HepG2 (cell line): Measurements from ENCODE around the gene MOB4. TPM values are rescaled to one million over a fixed set of nuclear protein-coding genes. Genes with fewer than 3 reads are reported as not detected.

Experiments used
- ATAC-seq: fragments of 200-7000 bp; cut with Tn5 transposase; 3 replicates; pipeline ENCODE4 v1.9.1; 2020; ENCODE audit warnings: mild to moderate bottlenecking, moderate library complexity
- BruUV-seq: library from RNA; stranded (reverse); fragments of 400-500 nt; replicated peaks from 2 replicates; lab custom pipeline; 2021; lab: Mats Ljungman, UMichigan
- CTCF ChIA-PET: fragments of 300-600 bp; formaldehyde crosslinking; extraction: SDS; loops from one replicate; lab custom pipeline; 2021; ENCODE audit warnings: low total read pairs, inconsistent platforms, low intra/inter-chr PET ratio; lab: Yijun Ruan, JAX
- POLR2A ChIA-PET: fragments of 350-600 bp; sonication (Branson Sonifier 250); formaldehyde crosslinking; loops from one replicate; lab custom pipeline; 2020; ENCODE audit warnings: antibody characterized with exemption, inconsistent platforms; lab: Yijun Ruan, JAX
- DNase-seq: peaks from one replicate; pipeline ENCODE4 v3.0.0-alpha.2; 2015; ENCODE audit warnings: low spot score
- FAIRE-seq: peaks from 3 replicates; lab custom pipeline; 2011; peaks lifted over from hg19 to GRCh38; lab: Jason Lieb, UNC
- H2AFZ ChIP-seq: one replicate; pipeline ENCODE4 v1.6.1; 2011; ENCODE audit warnings: low read length, inconsistent platforms
- H3K27ac ChIP-seq: fragments of 300-600 bp; 3 replicates; pipeline ENCODE4 v1.8.0; 2011; ENCODE audit warnings: mixed run types, mild to moderate bottlenecking, mixed read lengths, low read length, inconsistent platforms; ENCODE audit not compliant: insufficient read depth; ENCODE audit errors: extremely low read length
- H3K27me3 ChIP-seq, 2 experiments: fragments of 200-600 bp in 1 of 2; 2 replicates in 1 of 2; 3 replicates in 1 of 2; pipeline versions ENCODE4 v1.6.0 to v1.8.0; 2011; ENCODE audit warnings: low read length in 2 of 2, mild to moderate bottlenecking in 2 of 2, moderate library complexity in 2 of 2, inconsistent platforms in 1 of 2; ENCODE audit not compliant: insufficient read depth in 2 of 2, control insufficient read depth in 1 of 2
- H3K36me3 ChIP-seq, 2 experiments: fragments of 200-600 bp in 1 of 2; replicated peaks in 1 of 2; 2 replicates in 1 of 2; 3 replicates in 1 of 2; pipeline versions ENCODE4 v1.5.1 to v1.8.0; 2011; ENCODE audit warnings: low read length in 2 of 2, inconsistent platforms in 1 of 2; ENCODE audit not compliant: insufficient read depth in 2 of 2, control insufficient read depth in 1 of 2
- H3K4me1 ChIP-seq: 2 replicates; pipeline ENCODE4 v1.5.1; 2012; ENCODE audit warnings: low read length, inconsistent platforms; ENCODE audit not compliant: insufficient read depth
- H3K4me2 ChIP-seq: 2 replicates; pipeline ENCODE4 v1.6.0; 2011; ENCODE audit warnings: low read depth, low read length, inconsistent platforms
- H3K4me3 ChIP-seq, 3 experiments: fragments of 200-600 bp in 1 of 3; sonication (generic), shearing (Covaris generic) in 1 of 3; replicated peaks in 1 of 3; 2 replicates each; pipeline ENCODE4 v1.5.1; 2011 to 2016; ENCODE audit warnings: low read length in 3 of 3, inconsistent platforms in 2 of 3, low read depth in 2 of 3, mild to moderate bottlenecking in 2 of 3, control low read depth in 1 of 3, mixed read lengths in 1 of 3; ENCODE audit not compliant: insufficient read depth in 1 of 3
- H3K79me2 ChIP-seq: one replicate; pipeline ENCODE4 v1.6.1; 2011; ENCODE audit warnings: low read length, inconsistent platforms; ENCODE audit not compliant: insufficient read depth
- H3K9ac ChIP-seq: 2 replicates; pipeline ENCODE4 v1.6.0; 2011; ENCODE audit warnings: mild to moderate bottlenecking, low read depth, low read length, inconsistent platforms; ENCODE audit not compliant: insufficient read depth
- H3K9me3 ChIP-seq: 2 replicates; pipeline ENCODE4 v1.5.1; 2012; ENCODE audit warnings: mild to moderate bottlenecking, low read length
- H4K20me1 ChIP-seq: 2 replicates; pipeline ENCODE4 v1.6.0; 2011; ENCODE audit warnings: inconsistent platforms, mild to moderate bottlenecking, low read length, moderate library complexity; ENCODE audit not compliant: insufficient read depth
- DMAP1 ChIP-seq: IDR thresholded peaks from 2 replicates; pipeline ENCODE4 v1.6.1; 2016
- HNF4A ChIP-seq: sonication (generic); formaldehyde crosslinking; IDR thresholded peaks from 2 replicates; pipeline ENCODE4 v1.4.0; 2020; ENCODE audit warnings: missing genetic modification reagents
- HOXA5 ChIP-seq: sonication (generic); formaldehyde crosslinking; IDR thresholded peaks from 2 replicates; pipeline ENCODE4 v1.4.0; 2020; ENCODE audit warnings: missing genetic modification reagents
- NCOA5 ChIP-seq: sonication (generic); formaldehyde crosslinking; IDR thresholded peaks from 2 replicates; pipeline ENCODE4 v1.4.0; 2020; ENCODE audit warnings: missing genetic modification reagents
- PPARG ChIP-seq: conservative IDR thresholded peaks from 2 replicates; pipeline ENCODE4 v1.6.1; 2016; ENCODE audit warnings: missing biosample characterization, missing genetic modification reagents
- PRDM15 ChIP-seq: sonication (generic); formaldehyde crosslinking; IDR thresholded peaks from 2 replicates; pipeline ENCODE4 v1.4.0; 2020; ENCODE audit warnings: missing genetic modification reagents
- TEAD3 ChIP-seq: optimal IDR thresholded peaks from 2 replicates; pipeline ENCODE3; 2016; ENCODE audit warnings: borderline replicate concordance
- THRA ChIP-seq: sonication (generic); formaldehyde crosslinking; IDR thresholded peaks from 2 replicates; pipeline ENCODE4 v1.4.0; 2020; ENCODE audit warnings: missing genetic modification reagents, borderline replicate concordance
- ZFP90 ChIP-seq: sonication (generic); formaldehyde crosslinking; IDR thresholded peaks from 2 replicates; pipeline ENCODE4 v1.8.0; 2022; ENCODE audit warnings: missing genetic modification reagents, mild to moderate bottlenecking, inconsistent platforms, borderline replicate concordance
- ZNF263 ChIP-seq: sonication (generic); formaldehyde crosslinking; IDR thresholded peaks from 2 replicates; pipeline ENCODE4 v1.4.0; 2020; ENCODE audit warnings: missing genetic modification reagents
- ZNF501 ChIP-seq: sonication (generic); formaldehyde crosslinking; IDR thresholded peaks from 2 replicates; pipeline ENCODE4 v1.5.1; 2020; ENCODE audit warnings: mild to moderate bottlenecking, moderate library complexity, missing genetic modification reagents
- ZNF609 ChIP-seq: sonication (generic); formaldehyde crosslinking; IDR thresholded peaks from 2 replicates; pipeline ENCODE4 v1.4.0; 2020; ENCODE audit warnings: mild to moderate bottlenecking, missing genetic modification reagents, borderline replicate concordance
- ZNF629 ChIP-seq: sonication (generic); formaldehyde crosslinking; conservative IDR thresholded peaks from 2 replicates; pipeline ENCODE4 v1.5.0; 2020; ENCODE audit warnings: missing genetic modification reagents
- ZNF775 ChIP-seq: sonication (generic); formaldehyde crosslinking; IDR thresholded peaks from 2 replicates; pipeline ENCODE4 v1.4.0; 2020; ENCODE audit warnings: missing genetic modification reagents, mild to moderate bottlenecking, moderate library complexity, borderline replicate concordance
- ZSCAN20 ChIP-seq: sonication (generic); formaldehyde crosslinking; IDR thresholded peaks from 2 replicates; pipeline ENCODE4 v1.4.0; 2020; ENCODE audit warnings: missing genetic modification reagents, mild to moderate bottlenecking, borderline replicate concordance
- WGBS: methylation state at CpG from one replicate; pipeline ENCODE4 v1.1.6; 2017; ENCODE audit warnings: low lambda C conversion rate; 5-methylcytosine and 5-hydroxymethylcytosine counted together
- in situ Hi-C: cut with HindIII; loops from 2 replicates; pipeline ENCODE4 v1.10.0; 2017; ENCODE audit warnings: low pct_unique_long_range_greater_than_20kb; ENCODE audit not compliant: extremely low pct_ligation_motif_present
- intact Hi-C: fragments of 100-400 bp; cut with micrococcal nuclease; formaldehyde crosslinking; loops from one replicate; pipeline ENCODE4 v1.10.0; 2022; ENCODE audit not compliant: unreplicated experiment
- polyA plus RNA-seq, 8 experiments: library from polyadenylated mRNA; depleted of rRNA in 3 of 8; stranded (reverse) in 7 of 8; unstranded in 1 of 8; fragments of >200 nt; fragmentation: Illumina TruSeq in 4 of 8; extraction: Trizol in 4 of 8; gene quantifications; 2 replicates each; pipeline versions ENCODE4 v1.2.1 to v1.2.3, GENCODE V29; 2011 to 2016; ENCODE audit warnings: low read depth in 4 of 8, missing spikeins in 1 of 8, mixed read lengths in 1 of 8; ENCODE audit not compliant: insufficient read depth in 1 of 8
- total RNA-seq, 5 experiments: library from RNA; depleted of rRNA; stranded (reverse); fragments of >200 nt; fragmentation: Illumina TruSeq; extraction: Trizol; gene quantifications; 2 replicates each; pipeline ENCODE4 v1.2.3, GENCODE V29; 2016; ENCODE audit warnings: low read depth in 1 of 5

MOB4 gene
- total and polyA plus RNA-seq, 2 of the 13 experiments (the other 11 are each of a cell fraction or from before 2014, with no cell fraction given): 35.7 to 38.6 TPM

DNA sequence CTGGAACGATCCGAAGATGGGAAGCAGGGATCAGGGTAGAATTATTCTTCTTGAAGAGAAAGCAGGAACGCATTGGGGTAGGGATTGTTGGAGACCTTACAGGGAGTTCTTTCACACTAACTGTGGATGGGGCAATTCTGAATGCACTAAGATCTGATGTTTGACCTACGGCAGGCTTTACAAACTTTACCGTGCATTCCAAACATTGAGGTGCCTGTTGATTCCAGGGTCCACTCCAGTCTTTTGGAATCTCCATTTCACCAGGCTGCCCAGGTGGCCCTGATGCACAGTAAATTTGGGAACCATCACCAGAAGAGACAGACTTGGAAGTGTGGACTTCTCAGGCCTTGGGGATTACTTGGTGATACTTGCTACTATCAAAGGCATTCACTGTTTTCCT is 82.6 kb downstream of the MOB4 start:
- FAIRE-seq (no peak), ATAC-seq (peak; percentile 71), DNase-seq (peak; percentile 23)
- CTCF ChIA-PET: no interaction called here
- Histone ChIP-seq H3K27ac (no peak overlapping the region), H3K9me3 (no peaks in the 10 kb centered on the region), H2AFZ (no peak overlapping the region), H3K79me2 (no peaks in the 10 kb centered on the region), H3K9ac (no peak overlapping the region), H3K36me3 (no peaks in the 10 kb centered on the region), H3K4me2 (peak overlapping the region; percentile 3; the same call in 1 of the 2 replicates), H3K4me1 (peaks cover 23% of the 10 kb centered on the region), H3K27me3 (peaks cover 0 to 17% of the 10 kb centered on the region in 2 experiments; a peak in 2 of 5 replicates), H4K20me1 (no peaks in the 10 kb centered on the region), H3K4me3 (no peak overlapping the region)
- no TSS peak for BruUV-seq
- in situ Hi-C loops (no loop called here), intact Hi-C loops (loop anchor here (2.0 to 5.0 kb wide), 3 partner anchors 81 to 178 kb away; partner anchors contain the start of genes HSPE1 and MOB4)
- WGBS: 14% methylated on average over 5 of the region's 5 CpGs
- POLR2A ChIA-PET: interaction anchor here (1.0 kb wide), 1 partner anchor 99 kb away, joined by 3 read pairs; the partner anchor contains the start of gene HSPD1
- peak; percentile 60 for TF ChIP-seq TEAD3 (CRISPR knock-in tag)
- TF ChIP-seq ZFP90 (CRISPR knock-in tag): 0 out of 2 replicates have a peak, but pooled peaks have one; percentile 40
- no peak for TF ChIP-seq DMAP1
- TF ChIP-seq HOXA5 (CRISPR knock-in tag): no peak
- no peak for TF ChIP-seq ZNF775 (CRISPR knock-in tag)
- TF ChIP-seq ZNF629 (CRISPR knock-in tag): no peak
- TF ChIP-seq PPARG (CRISPR knock-in tag): no peak
- peak; percentile 26; the same call in 1 of the 2 replicates for TF ChIP-seq HNF4A (CRISPR knock-in tag)
- TF ChIP-seq ZNF263 (CRISPR knock-in tag): no peak
- TF ChIP-seq THRA (CRISPR knock-in tag): no peak
- TF ChIP-seq ZNF609 (CRISPR knock-in tag): 0 out of 2 replicates have a peak, but pooled peaks have one; percentile 15
- 0 out of 2 replicates have a peak, but pooled peaks have one; percentile 41 for TF ChIP-seq ZSCAN20 (CRISPR knock-in tag)
- no peak for TF ChIP-seq NCOA5 (CRISPR knock-in tag)
- peak; percentile 97 for TF ChIP-seq PRDM15 (CRISPR knock-in tag)
- no peak for TF ChIP-seq ZNF501 (CRISPR knock-in tag)
